ENCODE results near the gene FLOT1.

The FLOT1 gene

DNA sequence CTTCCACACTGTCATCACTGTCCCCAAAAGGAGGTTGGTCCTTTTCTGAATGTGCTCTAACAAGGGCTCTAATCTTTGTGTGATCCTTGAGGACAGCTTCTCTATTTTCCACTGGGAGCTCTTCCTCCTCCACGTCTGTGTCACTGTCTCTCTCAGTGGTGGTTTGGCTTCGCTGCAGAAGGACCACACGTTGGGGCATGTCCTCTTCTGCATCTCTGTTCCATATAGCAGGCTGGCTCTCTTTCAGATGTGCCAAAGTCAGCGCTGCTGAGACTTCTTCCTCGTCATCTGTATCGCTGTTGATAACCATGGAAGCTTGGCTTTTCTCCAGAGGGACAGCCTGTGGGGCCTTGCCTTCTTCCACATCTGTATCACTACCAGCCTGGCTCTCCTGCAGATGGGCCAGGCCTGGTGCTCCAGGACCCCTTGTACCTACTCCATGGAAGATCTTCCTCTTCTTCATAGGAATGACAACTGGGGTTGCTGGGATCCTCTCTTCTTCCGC, 30.0 kb downstream of the FLOT1 start:
- Histone ChIP-seq H3K9ac (ENCODE audit: low read length) (no peak overlapping the region), H3K4me3 (ENCODE audit: low read depth, low read length, poor library complexity, severe bottlenecking) (no peak overlapping the region), H2AFZ (ENCODE audit: low read length) (no peak overlapping the region), H3K79me2 (ENCODE audit: insufficient read depth, low read length) (no peaks in the 10 kb centered on the region), H3K9me3 (ENCODE audit: low read length) (no peaks in the 10 kb centered on the region), H3F3A (ENCODE audit: insufficient read depth, low read length) (no peaks in the 10 kb centered on the region), H3K27me3 (ENCODE audit: insufficient read depth, low read length) (no peaks in the 10 kb centered on the region), H3K4me1 (ENCODE audit: insufficient read depth, low read length, severe bottlenecking) (peaks cover 17% of the 10 kb centered on the region), H3K4me2 (ENCODE audit: low read length) (no peak overlapping the region), H3K27ac (ENCODE audit: low read depth, low read length, poor library complexity, severe bottlenecking) (no peak overlapping the region), H4K20me1 (ENCODE audit: insufficient read depth, low read length) (no peaks in the 10 kb centered on the region), H3K9me2 (ENCODE audit: low read depth, low read length) (no peaks in the 10 kb centered on the region), H3K36me3 (ENCODE audit: insufficient read depth, low read length) (peaks cover 78% of the 10 kb centered on the region)
- TF ChIP-seq, protein P1, sequence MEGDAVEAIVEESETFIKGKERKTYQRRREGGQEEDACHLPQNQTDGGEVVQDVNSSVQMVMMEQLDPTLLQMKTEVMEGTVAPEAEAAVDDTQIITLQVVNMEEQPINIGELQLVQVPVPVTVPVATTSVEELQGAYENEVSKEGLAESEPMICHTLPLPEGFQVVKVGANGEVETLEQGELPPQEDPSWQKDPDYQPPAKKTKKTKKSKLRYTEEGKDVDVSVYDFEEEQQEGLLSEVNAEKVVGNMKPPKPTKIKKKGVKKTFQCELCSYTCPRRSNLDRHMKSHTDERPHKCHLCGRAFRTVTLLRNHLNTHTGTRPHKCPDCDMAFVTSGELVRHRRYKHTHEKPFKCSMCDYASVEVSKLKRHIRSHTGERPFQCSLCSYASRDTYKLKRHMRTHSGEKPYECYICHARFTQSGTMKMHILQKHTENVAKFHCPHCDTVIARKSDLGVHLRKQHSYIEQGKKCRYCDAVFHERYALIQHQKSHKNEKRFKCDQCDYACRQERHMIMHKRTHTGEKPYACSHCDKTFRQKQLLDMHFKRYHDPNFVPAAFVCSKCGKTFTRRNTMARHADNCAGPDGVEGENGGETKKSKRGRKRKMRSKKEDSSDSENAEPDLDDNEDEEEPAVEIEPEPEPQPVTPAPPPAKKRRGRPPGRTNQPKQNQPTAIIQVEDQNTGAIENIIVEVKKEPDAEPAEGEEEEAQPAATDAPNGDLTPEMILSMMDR (IDR thresholded peaks at IDR 0.05; ENCODE audit: low read length): no peak
- TF ChIP-seq EZH2 (IDR thresholded peaks at IDR 0.05; ENCODE audit: borderline replicate concordance, low read length): no peak

DNA sequence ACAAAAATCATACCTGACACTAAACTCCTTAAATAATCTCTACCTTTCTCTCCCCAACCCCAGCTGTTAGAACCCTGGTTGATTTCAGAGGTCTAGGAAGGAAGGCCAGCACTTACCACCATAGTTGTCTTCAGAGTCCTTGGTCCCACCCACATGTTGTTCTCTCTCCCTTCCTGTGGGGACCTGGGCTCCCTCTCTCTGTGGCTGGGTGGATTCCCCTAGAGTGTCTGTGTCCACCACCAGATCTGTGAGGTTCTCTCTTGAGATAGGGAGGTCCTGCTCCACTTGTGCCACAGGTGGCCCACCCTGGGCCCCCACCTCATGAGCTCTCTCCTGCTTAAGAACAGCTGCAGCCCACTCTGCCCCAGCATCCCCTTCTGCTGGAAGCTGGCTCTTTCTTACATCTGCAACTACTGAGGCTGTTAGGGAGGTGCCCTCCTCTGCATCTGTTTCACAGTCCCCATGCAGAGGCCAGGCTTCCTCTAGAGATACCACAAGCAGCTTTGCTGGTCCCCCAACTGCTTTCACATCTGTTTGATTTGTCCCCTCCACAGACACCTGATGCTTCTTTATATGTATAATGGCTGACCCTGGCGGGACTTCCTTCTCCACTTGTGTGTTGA, 30.6 kb downstream of the FLOT1 start:
- Histone ChIP-seq H3K4me1 (ENCODE audit: insufficient read depth, low read length, severe bottlenecking) (peaks cover 17% of the 10 kb centered on the region), H2AFZ (ENCODE audit: low read length) (no peak overlapping the region), H3K36me3 (ENCODE audit: insufficient read depth, low read length) (peaks cover 84% of the 10 kb centered on the region), H3K4me2 (ENCODE audit: low read length) (no peak overlapping the region), H3K9ac (ENCODE audit: low read length) (no peak overlapping the region), H3K79me2 (ENCODE audit: insufficient read depth, low read length) (no peaks in the 10 kb centered on the region), H3K4me3 (ENCODE audit: low read depth, low read length, poor library complexity, severe bottlenecking) (no peak overlapping the region), H3K9me2 (ENCODE audit: low read depth, low read length) (no peaks in the 10 kb centered on the region), H3K27me3 (ENCODE audit: insufficient read depth, low read length) (no peaks in the 10 kb centered on the region), H3F3A (ENCODE audit: insufficient read depth, low read length) (no peaks in the 10 kb centered on the region), H3K27ac (ENCODE audit: low read depth, low read length, poor library complexity, severe bottlenecking) (no peak overlapping the region), H3K9me3 (ENCODE audit: low read length) (no peaks in the 10 kb centered on the region), H4K20me1 (ENCODE audit: insufficient read depth, low read length) (no peaks in the 10 kb centered on the region)
- TF ChIP-seq, protein P1 (IDR thresholded peaks at IDR 0.05; ENCODE audit: low read length): no peak

DNA sequence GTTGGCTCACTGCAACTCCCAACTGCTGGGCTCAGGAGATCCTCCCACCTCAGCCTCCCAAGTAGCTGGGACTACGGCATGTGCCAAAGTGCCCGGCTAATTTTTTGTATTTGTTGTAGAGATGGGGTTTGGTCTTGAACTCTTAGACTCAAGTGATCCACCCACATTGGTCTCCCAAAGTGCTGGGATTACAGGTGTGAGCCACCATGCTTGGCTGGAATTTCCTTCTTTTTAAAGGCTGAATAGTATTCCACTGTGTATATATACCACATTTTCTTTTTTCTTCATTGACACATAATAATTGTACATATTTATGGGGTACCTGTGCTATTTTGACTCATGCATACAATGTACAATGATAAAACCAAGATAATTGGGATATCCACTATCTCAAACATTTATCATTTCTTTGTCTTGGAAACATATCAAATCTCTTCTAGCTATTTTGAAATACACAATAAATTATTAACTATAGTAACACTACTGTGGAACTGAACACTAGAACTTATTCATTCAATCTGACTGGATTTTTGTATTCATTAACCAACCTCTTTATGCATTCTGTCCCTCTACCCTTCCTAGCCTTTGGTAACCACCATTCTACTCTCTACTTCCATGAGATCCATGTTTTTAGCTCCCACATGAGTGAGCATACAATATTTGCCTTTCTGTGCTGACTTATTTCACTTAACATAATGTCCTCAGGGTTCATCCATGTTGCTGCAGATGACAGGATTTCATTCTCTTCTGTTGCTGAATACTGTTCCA, 33.2 kb downstream of the FLOT1 start:
- no peaks in the 10 kb centered on the region for H3K79me2 ChIP-seq (ENCODE audit: insufficient read depth, low read length)
- H3K4me1 ChIP-seq (ENCODE audit: insufficient read depth, low read length, severe bottlenecking): no peaks in the 10 kb centered on the region
- no peaks in the 10 kb centered on the region for H3K9me2 ChIP-seq (ENCODE audit: low read depth, low read length)
- peaks cover 92% of the 10 kb centered on the region for H3K36me3 ChIP-seq (ENCODE audit: insufficient read depth, low read length)
- H3K4me3 ChIP-seq (ENCODE audit: low read depth, low read length, poor library complexity, severe bottlenecking): no peak overlapping the region
- H3K27ac ChIP-seq (ENCODE audit: low read depth, low read length, poor library complexity, severe bottlenecking): no peak overlapping the region
- H3K9ac ChIP-seq (ENCODE audit: low read length): no peak overlapping the region
- no peak overlapping the region for H2AFZ ChIP-seq (ENCODE audit: low read length)
- no peaks in the 10 kb centered on the region for H3F3A ChIP-seq (ENCODE audit: insufficient read depth, low read length)
- no peaks in the 10 kb centered on the region for H3K9me3 ChIP-seq (ENCODE audit: low read length)
- TF ChIP-seq, protein P1 (IDR thresholded peaks at IDR 0.05; ENCODE audit: low read length): no peak
- no peak for TF ChIP-seq EZH2 (IDR thresholded peaks at IDR 0.05; ENCODE audit: borderline replicate concordance, low read length)
- no peaks in the 10 kb centered on the region for H3K27me3 ChIP-seq (ENCODE audit: insufficient read depth, low read length)
- no peaks in the 10 kb centered on the region for H4K20me1 ChIP-seq (ENCODE audit: insufficient read depth, low read length)
- H3K4me2 ChIP-seq (ENCODE audit: low read length): no peak overlapping the region

All from OCI-LY1 (cell line).